HG03521 (cell line): Measurements from ENCODE around the gene GPR89B.
"Not testable (repeated sequence)": the region's sequence is repeated elsewhere in the genome, so short reads cannot be mapped to it uniquely, and the experiment has no call there.

Source experiments
- ATAC-seq: cut with Tn5 transposase; IDR thresholded peaks from one replicate; pipeline ENCODE4 v1.9.1; 2021; ENCODE audit warnings: mild to moderate bottlenecking, moderate library complexity; ENCODE audit not compliant: unreplicated experiment

The GPR89B gene

GRCh38 chr1:147935296-147935695, 7.1 kb downstream of the GPR89B start:
- not testable (repeated sequence) for ATAC-seq

- ATAC-seq: not testable (repeated sequence)
Measured at GRCh38 chr1:147940456-147940855, 12.2 kb downstream of the GPR89B start.

GRCh38 chr1:147942563-147942962, 14.3 kb downstream of the GPR89B start:
- ATAC-seq: not testable (repeated sequence)

- not testable (repeated sequence) for ATAC-seq
Measured at GRCh38 chr1:147949517-147949916, 21.3 kb downstream of the GPR89B start.

- not testable (repeated sequence) for ATAC-seq
Measured at GRCh38 chr1:147958906-147959305, 30.7 kb downstream of the GPR89B start.

GRCh38 chr1:147959680-147960079, 31.5 kb downstream of the GPR89B start:
- ATAC-seq: not testable (repeated sequence)

- ATAC-seq: not testable (repeated sequence)
Measured at GRCh38 chr1:147964575-147964974, 36.4 kb downstream of the GPR89B start.

- peak; percentile 56 for ATAC-seq
Measured at GRCh38 chr1:147966657-147967056, 38.4 kb downstream of the GPR89B start.

- not testable (repeated sequence) for ATAC-seq
Measured at GRCh38 chr1:147978896-147979651, 50.9 kb downstream of the GPR89B start.

- ATAC-seq: not testable (repeated sequence)
Measured at GRCh38 chr1:147985374-147985773, 57.2 kb downstream of the GPR89B start.

- not testable (repeated sequence) for ATAC-seq
Measured at GRCh38 chr1:147987893-147988292, 59.7 kb downstream of the GPR89B start.

- ATAC-seq: not testable (repeated sequence)
Measured at GRCh38 chr1:147992916-147993315, 64.7 kb downstream of the GPR89B start.

- not testable (repeated sequence) for ATAC-seq
Measured at GRCh38 chr1:147993400-147993799, 65.2 kb downstream of the GPR89B start.

- ATAC-seq: not testable (repeated sequence)
Measured at GRCh38 chr1:147993825-147994615, 65.8 kb downstream of the GPR89B start.

GRCh38 chr1:147996088-147996487, 67.9 kb downstream of the GPR89B start:
- ATAC-seq: not testable (repeated sequence)

GRCh38 chr1:148007724-148008123, 79.5 kb downstream of the GPR89B start:
- not testable (repeated sequence) for ATAC-seq

GRCh38 chr1:148010527-148010926, 82.3 kb downstream of the GPR89B start:
- ATAC-seq: no peak

- not testable (repeated sequence) for ATAC-seq
Measured at GRCh38 chr1:148013177-148014144, 85.2 kb downstream of the GPR89B start.

GRCh38 chr1:148014289-148015200, 86.3 kb downstream of the GPR89B start:
- ATAC-seq: not testable (repeated sequence)

GRCh38 chr1:148024918-148025317, 96.7 kb downstream of the GPR89B start:
- ATAC-seq: not testable (repeated sequence)
